Nephron progenitor cell (in vitro differentiated cells): ENCODE results near the gene MLNR.
A peak's percentile ranks its signal among the peaks of the same experiment; 100 is the strongest.

Experiments used
- DNase-seq: peaks from one replicate; pipeline ENCODE4 v3.0.0; 2021
- H3K27ac Mint-ChIP-seq: 2 replicates; pipeline ENCODE4 v1.8.0; 2021; ENCODE audit warnings: mild to moderate bottlenecking, moderate library complexity, mixed read lengths
- H3K27me3 Mint-ChIP-seq: 2 replicates; pipeline ENCODE4 v1.8.0; 2021; ENCODE audit warnings: mild to moderate bottlenecking, low read depth, mixed read lengths; ENCODE audit not compliant: poor library complexity
- H3K36me3 Mint-ChIP-seq: 2 replicates; pipeline ENCODE4 v1.8.0; 2021; ENCODE audit warnings: low read depth, mixed read lengths
- H3K4me1 Mint-ChIP-seq: 2 replicates; pipeline ENCODE4 v1.8.0; 2021; ENCODE audit warnings: mixed read lengths
- H3K4me3 Mint-ChIP-seq: 2 replicates; pipeline ENCODE4 v1.8.0; 2021; ENCODE audit warnings: mild to moderate bottlenecking, moderate library complexity, mixed read lengths
- H3K9me3 Mint-ChIP-seq: 2 replicates; pipeline ENCODE4 v1.8.0; 2021; ENCODE audit warnings: mild to moderate bottlenecking, moderate library complexity, mixed read lengths
- CTCF ChIP-seq: fragments of 200-600 bp; sonication (generic); IDR thresholded peaks from 2 replicates; pipeline ENCODE4 v1.5.0; 2021; ENCODE audit warnings: antibody characterized with exemption

Gene MLNR

GRCh38 chr13:49213997-49214916 lies 5.9 kb upstream of the MLNR start:
- no peak overlapping the region for H3K4me3 Mint-ChIP-seq
- peaks cover 5% of the 10 kb centered on the region for H3K9me3 Mint-ChIP-seq
- H3K27me3 Mint-ChIP-seq, result peaks cover 41% of the 10 kb centered on the region
- H3K36me3 Mint-ChIP-seq, result peaks cover 32% of the 10 kb centered on the region
- peaks cover 29% of the 10 kb centered on the region for H3K4me1 Mint-ChIP-seq
- no peak for TF ChIP-seq CTCF
- no peak overlapping the region for H3K27ac Mint-ChIP-seq
- DNase-seq, result no peak

- H3K27ac Mint-ChIP-seq, result no peak overlapping the region
- H3K4me1 Mint-ChIP-seq, result peaks cover 29% of the 10 kb centered on the region
- DNase-seq, result no peak
Observed at GRCh38 chr13:49214917-49215376, 5.2 kb upstream of the MLNR start.

GRCh38 chr13:49216334-49216733 lies 3.8 kb upstream of the MLNR start:
- Mint-ChIP-seq H3K9me3 (peaks cover 5% of the 10 kb centered on the region), H3K27me3 (peaks cover 59% of the 10 kb centered on the region), H3K36me3 (peaks cover 14% of the 10 kb centered on the region), H3K4me3 (no peak overlapping the region), H3K4me1 (peaks cover 31% of the 10 kb centered on the region), H3K27ac (no peak overlapping the region)
- DNase-seq, result no peak
- no peak for TF ChIP-seq CTCF

More at GRCh38 chr13:49214917-49215376, 5.2 kb upstream of the MLNR start:
- peaks cover 5% of the 10 kb centered on the region for H3K9me3 Mint-ChIP-seq
- peaks cover 48% of the 10 kb centered on the region for H3K27me3 Mint-ChIP-seq
- TF ChIP-seq CTCF, result no peak
- H3K36me3 Mint-ChIP-seq, result peaks cover 25% of the 10 kb centered on the region
- H3K4me3 Mint-ChIP-seq, result no peak overlapping the region

- peaks cover 12% of the 10 kb centered on the region for H3K9me3 Mint-ChIP-seq
- H3K36me3 Mint-ChIP-seq, result no peaks in the 10 kb centered on the region
- H3K27me3 Mint-ChIP-seq, result peaks cover 76% of the 10 kb centered on the region
- peaks cover 34% of the 10 kb centered on the region for H3K4me1 Mint-ChIP-seq
- no peak for DNase-seq
- H3K27ac Mint-ChIP-seq, result no peak overlapping the region
- peak overlapping the region; percentile 76 for H3K4me3 Mint-ChIP-seq
- no peak for TF ChIP-seq CTCF
Observed at GRCh38 chr13:49217962-49218492, 2.1 kb upstream of the MLNR start.

GRCh38 chr13:49218493-49219051 lies 1.6 kb upstream of the MLNR start:
- TF ChIP-seq CTCF, result no peak
- H3K4me1 Mint-ChIP-seq, result peaks cover 34% of the 10 kb centered on the region
- DNase-seq, result peak; percentile 14

More at GRCh38 chr13:49218493-49219051, 1.6 kb upstream of the MLNR start:
- peaks cover 12% of the 10 kb centered on the region for H3K9me3 Mint-ChIP-seq
- no peaks in the 10 kb centered on the region for H3K36me3 Mint-ChIP-seq
- H3K27ac Mint-ChIP-seq, result no peak overlapping the region
- peak overlapping the region; percentile 76 for H3K4me3 Mint-ChIP-seq
- peaks cover 82% of the 10 kb centered on the region for H3K27me3 Mint-ChIP-seq
